HepG2 (cell line): ENCODE results near the gene TBX6. TPM values are rescaled to one million over a fixed set of nuclear protein-coding genes. Genes with fewer than 3 reads are reported as not detected.
A peak's percentile ranks its signal among the peaks of the same experiment; 100 is the strongest.

ENCODE experiments used
- AGO2 ChIP-seq: fragments of 200-400 bp; formaldehyde crosslinking; optimal IDR thresholded peaks from 2 replicates; pipeline ENCODE3; 2017; ENCODE audit warnings: mild to moderate bottlenecking, low read depth, low read length, moderate library complexity
- DNMT3B ChIP-seq: conservative IDR thresholded peaks from 2 replicates; pipeline ENCODE4 v1.6.1; 2016; ENCODE audit warnings: missing biosample characterization, control low read depth
- GATAD2A ChIP-seq: IDR thresholded peaks from 2 replicates; pipeline ENCODE4 v1.6.1; 2016
- JARID2 ChIP-seq: sonication (generic); formaldehyde crosslinking; IDR thresholded peaks from 2 replicates; pipeline ENCODE4 v1.8.1; 2023; ENCODE audit warnings: missing genetic modification reagents, inconsistent platforms; ENCODE audit not compliant: insufficient replicate concordance
- KLF12 ChIP-seq: sonication (generic); formaldehyde crosslinking; IDR thresholded peaks from 2 replicates; pipeline ENCODE4 v1.4.0; 2020; ENCODE audit warnings: missing genetic modification reagents, borderline replicate concordance
- MAFF ChIP-seq: IDR thresholded peaks from 2 replicates; pipeline ENCODE4 v1.6.1; 2011; ENCODE audit warnings: low read depth, low read length, improper control_type of control experiment
- NBN ChIP-seq: fragments of 450-650 bp; conservative IDR thresholded peaks from 2 replicates; pipeline ENCODE4 v1.6.1; 2017
- NFE2L2 ChIP-seq: fragments of 150-350 bp; IDR thresholded peaks from 2 replicates; pipeline ENCODE4 v1.6.1; 2014; ENCODE audit warnings: low read length
- NKX3-1 ChIP-seq: sonication (generic); formaldehyde crosslinking; IDR thresholded peaks from 2 replicates; pipeline ENCODE4 v1.5.0; 2020; ENCODE audit warnings: missing genetic modification reagents
- NR3C1 ChIP-seq: sonication (generic); formaldehyde crosslinking; IDR thresholded peaks from 2 replicates; pipeline ENCODE4 v1.4.0; 2020; ENCODE audit warnings: missing genetic modification reagents
- PAXIP1 ChIP-seq: sonication (generic); formaldehyde crosslinking; conservative IDR thresholded peaks from 2 replicates; pipeline ENCODE4 v1.4.0; 2020; ENCODE audit warnings: mild to moderate bottlenecking, missing genetic modification reagents, moderate library complexity
- PHF21A ChIP-seq: sonication (generic); formaldehyde crosslinking; IDR thresholded peaks from 2 replicates; pipeline ENCODE4 v1.5.0; 2020; ENCODE audit warnings: mild to moderate bottlenecking, missing genetic modification reagents
- POGZ ChIP-seq: sonication (generic); formaldehyde crosslinking; IDR thresholded peaks from 2 replicates; pipeline ENCODE4 v1.4.0; 2020; ENCODE audit warnings: mild to moderate bottlenecking, missing genetic modification reagents
- RBFOX2 ChIP-seq: fragments of 200-400 bp; formaldehyde crosslinking; IDR thresholded peaks from 2 replicates; pipeline ENCODE4 v1.6.1; 2017; ENCODE audit warnings: low read depth, mild to moderate bottlenecking, low read length
- SRSF1 ChIP-seq: fragments of 200-400 bp; formaldehyde crosslinking; optimal IDR thresholded peaks from 2 replicates; pipeline ENCODE3; 2017; ENCODE audit warnings: mild to moderate bottlenecking, low read depth, low read length, moderate library complexity
- ZBTB7B ChIP-seq: sonication (generic); formaldehyde crosslinking; IDR thresholded peaks from 2 replicates; pipeline ENCODE4 v1.4.0; 2020; ENCODE audit warnings: missing genetic modification reagents
- ZNF205 ChIP-seq: IDR thresholded peaks from 2 replicates; pipeline ENCODE4 v1.6.1; 2018; ENCODE audit warnings: missing biosample characterization, missing genetic modification reagents
- ZNF224 ChIP-seq: sonication (generic); formaldehyde crosslinking; IDR thresholded peaks from 2 replicates; pipeline ENCODE4 v1.5.0; 2020; ENCODE audit warnings: mild to moderate bottlenecking, missing genetic modification reagents
- ZNF616 ChIP-seq: sonication (generic); formaldehyde crosslinking; IDR thresholded peaks from 2 replicates; pipeline ENCODE4 v1.5.0; 2020; ENCODE audit warnings: low read depth, mild to moderate bottlenecking, missing genetic modification reagents
- ZNF740 ChIP-seq: sonication (generic); formaldehyde crosslinking; IDR thresholded peaks from 2 replicates; pipeline ENCODE4 v1.4.0; 2020; ENCODE audit warnings: missing genetic modification reagents
- ZNF761 ChIP-seq: sonication (generic); formaldehyde crosslinking; conservative IDR thresholded peaks from 2 replicates; pipeline ENCODE4 v1.4.0; 2020; ENCODE audit warnings: mild to moderate bottlenecking, missing genetic modification reagents
- polyA plus RNA-seq, 8 experiments: library from polyadenylated mRNA; depleted of rRNA in 3 of 8; stranded (reverse) in 7 of 8; unstranded in 1 of 8; fragments of >200 nt; fragmentation: Illumina TruSeq in 4 of 8; extraction: Trizol in 4 of 8; gene quantifications; 2 replicates each; pipeline versions ENCODE4 v1.2.1 to v1.2.3, GENCODE V29; 2011 to 2016; ENCODE audit warnings: low read depth in 4 of 8, missing spikeins in 1 of 8, mixed read lengths in 1 of 8; ENCODE audit not compliant: insufficient read depth in 1 of 8
- total RNA-seq, 5 experiments: library from RNA; depleted of rRNA; stranded (reverse); fragments of >200 nt; fragmentation: Illumina TruSeq; extraction: Trizol; gene quantifications; 2 replicates each; pipeline ENCODE4 v1.2.3, GENCODE V29; 2016; ENCODE audit warnings: low read depth in 1 of 5
- TF ChIP-seq, protein P1 (sequence below): sonication (generic); formaldehyde crosslinking; IDR thresholded peaks from 2 replicates; pipeline ENCODE4 v1.5.0; 2020; ENCODE audit warnings: missing genetic modification reagents
- TF ChIP-seq, protein P2 (sequence below): sonication (generic); formaldehyde crosslinking; IDR thresholded peaks from 2 replicates; pipeline ENCODE4 v1.4.0; 2020; ENCODE audit warnings: missing genetic modification reagents
- TF ChIP-seq, protein P3 (sequence below): IDR thresholded peaks from 2 replicates; pipeline ENCODE4 v1.6.1; 2018; ENCODE audit warnings: missing genetic modification reagents

The TBX6 gene
- total and polyA plus RNA-seq, 2 of the 13 experiments (the other 11 are each of a cell fraction or from before 2014, with no cell fraction given), result 0.24 to 0.42 TPM

GRCh38 chr16:30139583-30140481 is 48.1 kb upstream of the TBX6 start (continued):
- TF ChIP-seq JARID2 (CRISPR knock-in tag) (no peak), ZNF205 (0 out of 2 replicates have a peak, but pooled peaks have one; percentile 56), GATAD2A (CRISPR knock-in tag) (peak; percentile 98), NKX3-1 (CRISPR knock-in tag) (0 out of 2 replicates have a peak, but pooled peaks have one; percentile 37), PHF21A (CRISPR knock-in tag) (peak; percentile 96), ZNF761 (peak; percentile 84; the same call in 1 of the 2 replicates), RBFOX2 (peak; percentile 59), NBN (no peak; the same call in 1 of the 2 replicates), POGZ (CRISPR knock-in tag) (no peak; the same call in 1 of the 2 replicates), NR3C1 (CRISPR knock-in tag) (no peak), SRSF1 (no peak), MAFF (peak; percentile 40; the same call in 1 of the 2 replicates), ZNF616 (no peak), KLF12 (CRISPR knock-in tag) (no peak), AGO2 (no peak), PAXIP1 (CRISPR knock-in tag) (peak; percentile 100), NFE2L2 (no peak), ZBTB7B (CRISPR knock-in tag) (no peak; the same call in 1 of the 2 replicates), ZNF224 (CRISPR knock-in tag) (0 out of 2 replicates have a peak, but pooled peaks have one; percentile 14), ZNF740 (no peak), DNMT3B (CRISPR knock-in tag) (no peak)
- TF ChIP-seq, protein P1, sequence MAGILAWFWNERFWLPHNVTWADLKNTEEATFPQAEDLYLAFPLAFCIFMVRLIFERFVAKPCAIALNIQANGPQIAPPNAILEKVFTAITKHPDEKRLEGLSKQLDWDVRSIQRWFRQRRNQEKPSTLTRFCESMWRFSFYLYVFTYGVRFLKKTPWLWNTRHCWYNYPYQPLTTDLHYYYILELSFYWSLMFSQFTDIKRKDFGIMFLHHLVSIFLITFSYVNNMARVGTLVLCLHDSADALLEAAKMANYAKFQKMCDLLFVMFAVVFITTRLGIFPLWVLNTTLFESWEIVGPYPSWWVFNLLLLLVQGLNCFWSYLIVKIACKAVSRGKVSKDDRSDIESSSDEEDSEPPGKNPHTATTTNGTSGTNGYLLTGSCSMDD (CRISPR knock-in tag), result no peak
- TF ChIP-seq, protein P2, sequence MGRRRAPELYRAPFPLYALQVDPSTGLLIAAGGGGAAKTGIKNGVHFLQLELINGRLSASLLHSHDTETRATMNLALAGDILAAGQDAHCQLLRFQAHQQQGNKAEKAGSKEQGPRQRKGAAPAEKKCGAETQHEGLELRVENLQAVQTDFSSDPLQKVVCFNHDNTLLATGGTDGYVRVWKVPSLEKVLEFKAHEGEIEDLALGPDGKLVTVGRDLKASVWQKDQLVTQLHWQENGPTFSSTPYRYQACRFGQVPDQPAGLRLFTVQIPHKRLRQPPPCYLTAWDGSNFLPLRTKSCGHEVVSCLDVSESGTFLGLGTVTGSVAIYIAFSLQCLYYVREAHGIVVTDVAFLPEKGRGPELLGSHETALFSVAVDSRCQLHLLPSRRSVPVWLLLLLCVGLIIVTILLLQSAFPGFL, result no peak
- TF ChIP-seq, protein P3, sequence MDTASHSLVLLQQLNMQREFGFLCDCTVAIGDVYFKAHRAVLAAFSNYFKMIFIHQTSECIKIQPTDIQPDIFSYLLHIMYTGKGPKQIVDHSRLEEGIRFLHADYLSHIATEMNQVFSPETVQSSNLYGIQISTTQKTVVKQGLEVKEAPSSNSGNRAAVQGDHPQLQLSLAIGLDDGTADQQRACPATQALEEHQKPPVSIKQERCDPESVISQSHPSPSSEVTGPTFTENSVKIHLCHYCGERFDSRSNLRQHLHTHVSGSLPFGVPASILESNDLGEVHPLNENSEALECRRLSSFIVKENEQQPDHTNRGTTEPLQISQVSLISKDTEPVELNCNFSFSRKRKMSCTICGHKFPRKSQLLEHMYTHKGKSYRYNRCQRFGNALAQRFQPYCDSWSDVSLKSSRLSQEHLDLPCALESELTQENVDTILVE (CRISPR knock-in tag), result no peak
